ENCODE measurements around the gene KCNK5.

KCNK5 gene

GRCh38 chr6:39156801-39157200, 72.5 kb downstream of the KCNK5 start:
- TF ChIP-seq, protein P1, sequence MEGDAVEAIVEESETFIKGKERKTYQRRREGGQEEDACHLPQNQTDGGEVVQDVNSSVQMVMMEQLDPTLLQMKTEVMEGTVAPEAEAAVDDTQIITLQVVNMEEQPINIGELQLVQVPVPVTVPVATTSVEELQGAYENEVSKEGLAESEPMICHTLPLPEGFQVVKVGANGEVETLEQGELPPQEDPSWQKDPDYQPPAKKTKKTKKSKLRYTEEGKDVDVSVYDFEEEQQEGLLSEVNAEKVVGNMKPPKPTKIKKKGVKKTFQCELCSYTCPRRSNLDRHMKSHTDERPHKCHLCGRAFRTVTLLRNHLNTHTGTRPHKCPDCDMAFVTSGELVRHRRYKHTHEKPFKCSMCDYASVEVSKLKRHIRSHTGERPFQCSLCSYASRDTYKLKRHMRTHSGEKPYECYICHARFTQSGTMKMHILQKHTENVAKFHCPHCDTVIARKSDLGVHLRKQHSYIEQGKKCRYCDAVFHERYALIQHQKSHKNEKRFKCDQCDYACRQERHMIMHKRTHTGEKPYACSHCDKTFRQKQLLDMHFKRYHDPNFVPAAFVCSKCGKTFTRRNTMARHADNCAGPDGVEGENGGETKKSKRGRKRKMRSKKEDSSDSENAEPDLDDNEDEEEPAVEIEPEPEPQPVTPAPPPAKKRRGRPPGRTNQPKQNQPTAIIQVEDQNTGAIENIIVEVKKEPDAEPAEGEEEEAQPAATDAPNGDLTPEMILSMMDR (IDR thresholded peaks at IDR 0.05; ENCODE audit: borderline replicate concordance, insufficient read depth, low read depth, low read length) = no peak
- H3K4me3 ChIP-seq (ENCODE audit: low read depth, low read length) = no peak overlapping the region

DNA sequence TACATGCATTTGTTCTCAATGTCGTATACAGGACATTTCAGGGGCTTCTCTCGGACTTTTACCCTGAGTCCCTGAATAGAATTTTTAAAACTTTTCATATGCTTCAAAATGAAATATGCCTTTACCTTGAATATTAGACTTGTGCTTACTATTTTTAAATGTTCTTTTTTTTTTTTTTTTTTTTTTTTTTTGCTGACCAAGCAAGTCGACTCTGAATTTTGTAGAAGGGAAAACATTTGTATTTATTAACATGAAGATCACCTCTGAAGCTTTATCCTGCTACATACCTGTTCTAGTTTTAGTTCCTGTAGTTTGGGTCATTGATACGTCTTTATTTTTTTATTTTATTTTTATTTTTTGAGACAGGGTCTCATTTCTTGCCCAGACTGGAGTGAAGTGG, 74.6 kb downstream of the KCNK5 start:
- no peak overlapping the region for H3K4me3 ChIP-seq (ENCODE audit: low read depth, low read length)
- TF ChIP-seq, protein P1 (IDR thresholded peaks at IDR 0.05; ENCODE audit: borderline replicate concordance, insufficient read depth, low read depth, low read length) = no peak

DNA sequence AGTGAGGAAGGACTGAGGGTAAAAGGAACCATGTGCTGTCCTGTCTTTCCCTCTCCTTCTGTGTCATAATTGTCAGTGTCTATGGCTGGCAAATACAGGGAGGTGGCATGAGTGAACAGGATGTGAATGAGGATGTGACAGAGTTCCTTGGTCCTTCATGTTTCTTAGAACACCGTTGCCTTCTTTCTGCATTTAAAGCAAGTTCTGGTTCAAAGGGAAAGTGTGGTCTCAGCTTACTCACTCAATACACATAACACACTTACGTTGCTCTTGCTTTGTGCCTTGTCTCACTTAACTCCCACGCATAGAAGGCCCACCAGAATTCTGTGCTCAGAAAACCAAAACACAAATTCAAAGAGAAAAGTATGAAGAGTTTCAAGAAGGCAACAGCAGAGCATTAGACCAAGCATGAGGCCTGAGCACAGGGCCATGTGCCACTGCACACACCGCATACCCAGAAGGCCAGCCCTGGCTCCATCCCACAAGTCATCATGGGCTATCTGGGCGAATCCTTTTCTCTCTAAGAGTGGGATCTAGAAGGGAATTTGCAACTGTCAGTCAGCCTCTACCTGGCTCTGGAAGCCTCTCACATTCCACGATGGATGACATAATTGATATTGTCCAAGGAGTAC, 75.4 kb downstream of the KCNK5 start:
- H3K4me3 ChIP-seq (ENCODE audit: low read depth, low read length) = no peak overlapping the region
- TF ChIP-seq, protein P1 (IDR thresholded peaks at IDR 0.05; ENCODE audit: borderline replicate concordance, insufficient read depth, low read depth, low read length) = no peak

GRCh38 chr6:39152262-39152661, 77.0 kb downstream of the KCNK5 start:
- TF ChIP-seq, protein P1 (IDR thresholded peaks at IDR 0.05; ENCODE audit: borderline replicate concordance, insufficient read depth, low read depth, low read length) = no peak
- H3K4me3 ChIP-seq (ENCODE audit: low read depth, low read length) = no peak overlapping the region

- TF ChIP-seq, protein P1 (IDR thresholded peaks at IDR 0.05; ENCODE audit: borderline replicate concordance, insufficient read depth, low read depth, low read length) = no peak
- H3K4me3 ChIP-seq (ENCODE audit: low read depth, low read length) = no peak overlapping the region
Observed at GRCh38 chr6:39151211-39151610, 78.1 kb downstream of the KCNK5 start.

GRCh38 chr6:39144481-39145173, 84.6 kb downstream of the KCNK5 start:
- TF ChIP-seq, protein P1 (IDR thresholded peaks at IDR 0.05; ENCODE audit: borderline replicate concordance, insufficient read depth, low read depth, low read length) = no peak
- H3K4me3 ChIP-seq (ENCODE audit: low read depth, low read length) = no peak overlapping the region
